IMR-90 (cell line): ENCODE measurements around the gene CGB5. TPM values are rescaled to one million over a fixed set of nuclear protein-coding genes. Genes with fewer than 3 reads are reported as not detected.

Experiments
- ATAC-seq: fragments of 200-7000 bp; cut with Tn5 transposase; 2 replicates; pipeline ENCODE4 v1.9.1; 2020; ENCODE audit warnings: low read depth, mild to moderate bottlenecking, moderate library complexity
- BruUV-seq: library from RNA; stranded (reverse); fragments of 400-500 nt; replicated peaks from 2 replicates; lab custom pipeline; 2021; lab: Mats Ljungman, UMichigan
- CTCF ChIA-PET: fragments of 300-600 bp; formaldehyde crosslinking; extraction: SDS; loops from one replicate; lab custom pipeline; 2021; ENCODE audit warnings: antibody characterized with exemption; lab: Yijun Ruan, JAX
- POLR2A ChIA-PET: fragments of 300-600 bp; sonication (Branson Sonifier 250); formaldehyde crosslinking; loops from one replicate; lab custom pipeline; 2022; ENCODE audit warnings: antibody characterized with exemption; ENCODE audit not compliant: unreplicated experiment; lab: Charles Lee
- DNase-seq: peaks from one replicate; pipeline ENCODE4 v3.0.0; 2013
- H2AFZ ChIP-seq: replicated peaks from 2 replicates; pipeline ENCODE3; 2013; ENCODE audit warnings: low read length, mild to moderate bottlenecking; ENCODE audit not compliant: poor library complexity
- H2AK5ac ChIP-seq: 2 replicates; pipeline ENCODE4 v1.6.1; 2013; ENCODE audit warnings: low read depth, low read length, inconsistent platforms
- H2AK9ac ChIP-seq: replicated peaks from 2 replicates; pipeline ENCODE3; 2013; ENCODE audit warnings: mild to moderate bottlenecking, low read depth, low read length, moderate library complexity; ENCODE audit not compliant: poor library complexity
- H2BK120ac ChIP-seq: 2 replicates; pipeline ENCODE4 v1.6.1; 2013; ENCODE audit warnings: low read depth, low read length, inconsistent platforms
- H2BK15ac ChIP-seq: 3 replicates; pipeline ENCODE4 v1.6.1; 2013; ENCODE audit warnings: low read depth, low read length, inconsistent platforms
- H2BK20ac ChIP-seq: 2 replicates; pipeline ENCODE4 v1.6.1; 2013; ENCODE audit warnings: low read depth, mild to moderate bottlenecking, inconsistent platforms, low read length, moderate library complexity
- H2BK5ac ChIP-seq: 2 replicates; pipeline ENCODE4 v1.6.1; 2013; ENCODE audit warnings: mild to moderate bottlenecking, low read depth, low read length, inconsistent platforms; ENCODE audit not compliant: poor library complexity, severe bottlenecking
- H3K14ac ChIP-seq: replicated peaks from 2 replicates; pipeline ENCODE4 v1.6.1; 2013; ENCODE audit warnings: low read depth, low read length, inconsistent platforms
- H3K18ac ChIP-seq: 2 replicates; pipeline ENCODE4 v1.6.1; 2013; ENCODE audit warnings: low read depth, low read length, control low read depth
- H3K23ac ChIP-seq: 2 replicates; pipeline ENCODE4 v1.6.1; 2013; ENCODE audit warnings: low read depth, low read length, inconsistent platforms
- H3K27ac ChIP-seq: 2 replicates; pipeline ENCODE4 v1.5.1; 2013; ENCODE audit warnings: mild to moderate bottlenecking, control low read depth, low read length; ENCODE audit not compliant: insufficient read depth
- H3K27me3 ChIP-seq: 2 replicates; pipeline ENCODE4 v1.6.1; 2013; ENCODE audit warnings: low read length; ENCODE audit not compliant: control insufficient read depth, insufficient read depth
- H3K36me3 ChIP-seq: 2 replicates; pipeline ENCODE4 v1.6.1; 2013; ENCODE audit warnings: low read length, mixed read lengths; ENCODE audit not compliant: control insufficient read depth, insufficient read depth
- H3K4ac ChIP-seq: 2 replicates; pipeline ENCODE4 v1.6.1; 2013; ENCODE audit warnings: low read depth, low read length, inconsistent platforms
- H3K4me1 ChIP-seq: 2 replicates; pipeline ENCODE4 v1.6.1; 2013; ENCODE audit warnings: low read length, mixed read lengths; ENCODE audit not compliant: control insufficient read depth, insufficient read depth
- H3K4me2 ChIP-seq: 2 replicates; pipeline ENCODE4 v1.6.1; 2013; ENCODE audit warnings: low read depth, mild to moderate bottlenecking, control low read depth, low read length, moderate library complexity
- H3K4me3 ChIP-seq: 2 replicates; pipeline ENCODE4 v1.5.1; 2013; ENCODE audit warnings: low read depth, mild to moderate bottlenecking, control low read depth, low read length, moderate library complexity; ENCODE audit not compliant: insufficient read depth
- H3K56ac ChIP-seq: 2 replicates; pipeline ENCODE4 v1.6.1; 2013; ENCODE audit warnings: low read length, inconsistent platforms; ENCODE audit not compliant: insufficient read depth; ENCODE audit errors: extremely low read depth
- H3K79me1 ChIP-seq, 2 experiments: 2 replicates each; pipeline ENCODE4 v1.6.1; 2013; ENCODE audit warnings: low read length in 2 of 2, inconsistent platforms in 1 of 2, low read depth in 1 of 2
- H3K9ac ChIP-seq: 2 replicates; pipeline ENCODE4 v1.6.1; 2013; ENCODE audit warnings: low read depth, low read length, control low read depth
- H3K9me1 ChIP-seq: 2 replicates; pipeline ENCODE4 v1.6.1; 2013; ENCODE audit warnings: low read length, inconsistent platforms; ENCODE audit not compliant: insufficient read depth
- H3K9me3 ChIP-seq: 2 replicates; pipeline ENCODE4 v1.6.1; 2013; ENCODE audit warnings: low read length; ENCODE audit not compliant: control insufficient read depth, insufficient read depth
- H4K20me1 ChIP-seq: 2 replicates; pipeline ENCODE4 v1.6.1; 2013; ENCODE audit warnings: low read length, inconsistent platforms; ENCODE audit not compliant: insufficient read depth
- H4K5ac ChIP-seq: 2 replicates; pipeline ENCODE4 v1.6.1; 2013; ENCODE audit warnings: mild to moderate bottlenecking, low read depth, low read length, control low read depth
- H4K8ac ChIP-seq, 2 experiments: 2 replicates each; pipeline ENCODE4 v1.6.1; 2013; ENCODE audit warnings: low read depth in 2 of 2, low read length in 2 of 2, control low read depth in 1 of 2, inconsistent platforms in 1 of 2
- H4K91ac ChIP-seq: 2 replicates; pipeline ENCODE4 v1.6.1; 2013; ENCODE audit warnings: low read depth, low read length, inconsistent platforms; ENCODE audit not compliant: insufficient read depth
- BHLHE40 ChIP-seq: fragments of 150-350 bp; IDR thresholded peaks from 2 replicates; pipeline ENCODE4 v1.6.1; 2016; ENCODE audit warnings: mild to moderate bottlenecking, low read depth, low read length
- CHD1 ChIP-seq: IDR thresholded peaks from 2 replicates; pipeline ENCODE4 v1.6.1; 2012; ENCODE audit warnings: low read depth, low read length, improper control_type of control experiment
- FOS ChIP-seq: fragments of 150-350 bp; IDR thresholded peaks from 2 replicates; pipeline ENCODE4 v1.6.1; 2016; ENCODE audit warnings: low read depth, low read length
- MAFK ChIP-seq: IDR thresholded peaks from 2 replicates; pipeline ENCODE4 v1.6.1; 2012; ENCODE audit warnings: low read depth, low read length, improper control_type of control experiment
- MAZ ChIP-seq: IDR thresholded peaks from 2 replicates; pipeline ENCODE4 v1.6.1; 2012; ENCODE audit warnings: low read depth, mild to moderate bottlenecking, low read length, improper control_type of control experiment, moderate library complexity, borderline replicate concordance
- MXI1 ChIP-seq: IDR thresholded peaks from 2 replicates; pipeline ENCODE4 v1.6.1; 2012; ENCODE audit warnings: low read depth, mild to moderate bottlenecking, low read length, moderate library complexity, borderline replicate concordance
- NFE2L2 ChIP-seq: fragments of 150-350 bp; IDR thresholded peaks from 2 replicates; pipeline ENCODE4 v1.6.1; 2016; ENCODE audit warnings: low read depth, mild to moderate bottlenecking, low read length
- POLR2A ChIP-seq: IDR thresholded peaks from 2 replicates; pipeline ENCODE4 v1.6.1; 2012; ENCODE audit warnings: mild to moderate bottlenecking, low read depth, low read length
- RAD21 ChIP-seq: IDR thresholded peaks from 2 replicates; pipeline ENCODE4 v1.6.1; 2012; ENCODE audit warnings: low read length, improper control_type of control experiment
- RCOR1 ChIP-seq: IDR thresholded peaks from 2 replicates; pipeline ENCODE4 v1.6.1; 2012; ENCODE audit warnings: mild to moderate bottlenecking, low read length, improper control_type of control experiment; ENCODE audit not compliant: insufficient replicate concordance
- RFX5 ChIP-seq: IDR thresholded peaks from 2 replicates; pipeline ENCODE4 v1.8.0; 2012; ENCODE audit warnings: low read depth, mild to moderate bottlenecking, low read length, moderate library complexity
- SMC3 ChIP-seq: fragments of 150-350 bp; IDR thresholded peaks from 2 replicates; pipeline ENCODE4 v1.6.1; 2016; ENCODE audit warnings: low read depth, mild to moderate bottlenecking, antibody characterized with exemption, low read length, moderate library complexity
- WGBS, 2 experiments: methylation state at CpG; one replicate each; pipeline versions ENCODE4 v1.1.5 to v1.1.7; 2013; ENCODE audit warnings: missing lambda C conversion rate in 2 of 2; ENCODE audit not compliant: insufficient read length in 1 of 2; ENCODE audit errors: extremely low coverage in 2 of 2; 5-methylcytosine and 5-hydroxymethylcytosine counted together
- dilution Hi-C: fragments of 300-500 bp; cut with HindIII; formaldehyde crosslinking; loops from one replicate; pipeline ENCODE4 v1.14.3; 2018; ENCODE audit warnings: low sequenced_read_pairs; ENCODE audit not compliant: unreplicated experiment
- in situ Hi-C: fragments of 300-500 bp; cut with MboI; formaldehyde crosslinking; loops from 3 replicates; pipeline ENCODE4 v1.14.3; 2019; ENCODE audit warnings: low sequenced_read_pairs, inconsistent platforms, mixed read lengths
- intact Hi-C: fragments of 100-400 bp; cut with micrococcal nuclease; formaldehyde crosslinking; loops from 2 replicates; pipeline ENCODE4 v1.10.0; 2022
- polyA plus RNA-seq, 3 experiments: library from polyadenylated mRNA; depleted of rRNA; stranded (reverse); fragments of >200 nt; gene quantifications; 2 replicates each; pipeline ENCODE4 v1.2.3, GENCODE V29; 2012; ENCODE audit warnings: low replicate concordance in 1 of 3
- total RNA-seq: library from RNA; depleted of rRNA; stranded (reverse); fragments of >200 nt; gene quantifications from 2 replicates; pipeline ENCODE4 v1.2.3, GENCODE V29; 2012
- TF ChIP-seq, protein P1 (sequence below): conservative IDR thresholded peaks from 2 replicates; pipeline ENCODE4 v1.5.1; 2012; ENCODE audit warnings: mild to moderate bottlenecking, low read depth, low read length, improper control_type of control experiment
- TF ChIP-seq, protein P2 (sequence below): fragments of 150-350 bp; IDR thresholded peaks from 2 replicates; pipeline ENCODE4 v1.6.1; 2017; ENCODE audit warnings: mild to moderate bottlenecking, antibody characterized with exemption, low read length, low read depth
- TF ChIP-seq, protein P3 (sequence below): fragments of 150-350 bp; IDR thresholded peaks from 2 replicates; pipeline ENCODE4 v1.6.1; 2016; ENCODE audit warnings: low read depth, mild to moderate bottlenecking, low read length, moderate library complexity, borderline replicate concordance

Gene CGB5
- total and polyA plus RNA-seq, 2 of the 4 experiments (the other 2 are of a cell fraction), result not detected

DNA sequence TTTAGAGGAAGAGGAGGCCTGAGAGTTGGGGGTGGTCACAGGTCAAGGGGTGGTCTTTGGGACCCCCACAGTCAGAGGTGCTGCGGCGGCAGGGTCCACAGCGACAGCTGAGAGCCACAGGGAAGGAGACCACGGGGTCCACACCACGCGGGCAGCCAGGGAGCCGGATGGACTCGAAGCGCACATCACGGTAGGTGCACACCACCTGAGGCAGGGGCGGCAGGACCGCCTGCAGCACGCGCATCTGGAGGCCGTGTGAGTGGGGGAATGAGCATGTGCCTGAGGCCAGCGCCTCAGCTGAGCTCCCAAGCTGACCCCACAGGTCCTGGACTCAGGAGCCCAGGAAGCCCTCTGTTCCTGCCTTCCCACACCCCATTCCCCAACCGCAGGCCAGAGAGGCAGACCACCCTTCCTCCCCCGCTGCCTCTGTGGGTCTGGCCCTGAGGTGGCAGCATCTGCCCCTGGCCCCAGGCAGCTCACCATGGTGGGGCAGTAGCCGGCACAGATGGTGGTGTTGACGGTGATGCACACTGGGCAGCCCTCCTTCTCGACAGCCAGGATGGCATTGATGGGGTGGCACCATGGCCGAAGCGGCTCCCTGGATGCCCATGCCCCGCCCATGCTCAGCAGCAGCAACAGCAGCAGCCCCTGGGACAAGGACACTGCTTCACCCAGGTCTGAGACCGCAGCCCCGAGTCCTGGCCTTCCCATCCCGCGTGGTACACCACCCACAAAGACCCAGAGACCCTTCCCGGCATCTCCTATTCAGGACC lies 27.4 kb upstream of the CGB5 start:
- no peak for ATAC-seq
- H2BK20ac ChIP-seq, result no peak overlapping the region
- no peak overlapping the region for H3K14ac ChIP-seq
- H3K4me1 ChIP-seq, result peaks cover 5% of the 10 kb centered on the region; the same call in 1 of the 2 replicates
- BruUV-seq, result no TSS peak
- no peak overlapping the region for H4K8ac ChIP-seq
- POLR2A ChIA-PET, result no interaction called here
- H3K9me3 ChIP-seq, result no peaks in the 10 kb centered on the region
- no peak overlapping the region for H2AK9ac ChIP-seq
- H2AFZ ChIP-seq, result no peak overlapping the region
- peaks cover 0 to 3% of the 10 kb centered on the region in 2 experiments; a peak in 1 of 4 replicates for H3K79me1 ChIP-seq
- no peak overlapping the region for H4K91ac ChIP-seq
- H3K9ac ChIP-seq, result no peak overlapping the region
- CTCF ChIA-PET, result no interaction called here
- H2BK15ac ChIP-seq, result no peak overlapping the region
- peaks cover 2% of the 10 kb centered on the region; the same call in 1 of the 2 replicates for H3K27me3 ChIP-seq
- no peak for DNase-seq
- H2AK5ac ChIP-seq, result no peak overlapping the region
- no peak overlapping the region for H3K18ac ChIP-seq
- intact Hi-C loops, result no loop called here
- peaks cover 38% of the 10 kb centered on the region for H3K36me3 ChIP-seq
- 0 out of 2 replicates have a peak, but pooled peaks cover 3% of the 10 kb centered on the region for H3K9me1 ChIP-seq
- no peak overlapping the region for H3K4ac ChIP-seq
- H3K4me3 ChIP-seq, result no peak overlapping the region
- no peak overlapping the region for H3K56ac ChIP-seq
- no peak overlapping the region for H4K5ac ChIP-seq
- H3K27ac ChIP-seq, result no peak overlapping the region
- in situ Hi-C loops, result no loop called here
- no peak overlapping the region for H2BK5ac ChIP-seq
- H2BK120ac ChIP-seq, result no peak overlapping the region
- H3K23ac ChIP-seq, result no peak overlapping the region
- WGBS, 2 experiments, result 97% methylated on average over 12 of the region's 29 CpGs; no CpG with 5 or more reads in 1 of the 2 experiments
- H3K4me2 ChIP-seq, result no peak overlapping the region
- dilution Hi-C loops, result no loop called here
- H4K20me1 ChIP-seq, result no peaks in the 10 kb centered on the region; the same call in 1 of the 2 replicates
- TF ChIP-seq RCOR1 (no peak), RAD21 (no peak), NFE2L2 (no peak), FOS (no peak), CHD1 (no peak), MAZ (no peak), SMC3 (no peak), POLR2A (no peak), MAFK (no peak), MXI1 (no peak), RFX5 (no peak), BHLHE40 (no peak)
- TF ChIP-seq, protein P1, sequence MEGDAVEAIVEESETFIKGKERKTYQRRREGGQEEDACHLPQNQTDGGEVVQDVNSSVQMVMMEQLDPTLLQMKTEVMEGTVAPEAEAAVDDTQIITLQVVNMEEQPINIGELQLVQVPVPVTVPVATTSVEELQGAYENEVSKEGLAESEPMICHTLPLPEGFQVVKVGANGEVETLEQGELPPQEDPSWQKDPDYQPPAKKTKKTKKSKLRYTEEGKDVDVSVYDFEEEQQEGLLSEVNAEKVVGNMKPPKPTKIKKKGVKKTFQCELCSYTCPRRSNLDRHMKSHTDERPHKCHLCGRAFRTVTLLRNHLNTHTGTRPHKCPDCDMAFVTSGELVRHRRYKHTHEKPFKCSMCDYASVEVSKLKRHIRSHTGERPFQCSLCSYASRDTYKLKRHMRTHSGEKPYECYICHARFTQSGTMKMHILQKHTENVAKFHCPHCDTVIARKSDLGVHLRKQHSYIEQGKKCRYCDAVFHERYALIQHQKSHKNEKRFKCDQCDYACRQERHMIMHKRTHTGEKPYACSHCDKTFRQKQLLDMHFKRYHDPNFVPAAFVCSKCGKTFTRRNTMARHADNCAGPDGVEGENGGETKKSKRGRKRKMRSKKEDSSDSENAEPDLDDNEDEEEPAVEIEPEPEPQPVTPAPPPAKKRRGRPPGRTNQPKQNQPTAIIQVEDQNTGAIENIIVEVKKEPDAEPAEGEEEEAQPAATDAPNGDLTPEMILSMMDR, result no peak
- TF ChIP-seq, protein P2, sequence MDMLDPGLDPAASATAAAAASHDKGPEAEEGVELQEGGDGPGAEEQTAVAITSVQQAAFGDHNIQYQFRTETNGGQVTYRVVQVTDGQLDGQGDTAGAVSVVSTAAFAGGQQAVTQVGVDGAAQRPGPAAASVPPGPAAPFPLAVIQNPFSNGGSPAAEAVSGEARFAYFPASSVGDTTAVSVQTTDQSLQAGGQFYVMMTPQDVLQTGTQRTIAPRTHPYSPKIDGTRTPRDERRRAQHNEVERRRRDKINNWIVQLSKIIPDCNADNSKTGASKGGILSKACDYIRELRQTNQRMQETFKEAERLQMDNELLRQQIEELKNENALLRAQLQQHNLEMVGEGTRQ, result no peak
- TF ChIP-seq, protein P3, sequence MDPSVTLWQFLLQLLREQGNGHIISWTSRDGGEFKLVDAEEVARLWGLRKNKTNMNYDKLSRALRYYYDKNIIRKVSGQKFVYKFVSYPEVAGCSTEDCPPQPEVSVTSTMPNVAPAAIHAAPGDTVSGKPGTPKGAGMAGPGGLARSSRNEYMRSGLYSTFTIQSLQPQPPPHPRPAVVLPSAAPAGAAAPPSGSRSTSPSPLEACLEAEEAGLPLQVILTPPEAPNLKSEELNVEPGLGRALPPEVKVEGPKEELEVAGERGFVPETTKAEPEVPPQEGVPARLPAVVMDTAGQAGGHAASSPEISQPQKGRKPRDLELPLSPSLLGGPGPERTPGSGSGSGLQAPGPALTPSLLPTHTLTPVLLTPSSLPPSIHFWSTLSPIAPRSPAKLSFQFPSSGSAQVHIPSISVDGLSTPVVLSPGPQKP, result no peak
